ENCODE data around the gene ZBTB46.

GRCh38 chr20:63742381-63743024 is 88.6 kb downstream of the ZBTB46 start:
- TF ChIP-seq CTCF (conservative IDR thresholded peaks at IDR 0.05; ENCODE audit: low read length) (no peak), EZH2phosphoT487 (IDR thresholded peaks at IDR 0.05; ENCODE audit: borderline replicate concordance) (no peak)
